Ascending aorta (tissue), 2 donors: ENCODE results near the gene VRK2. TPM values are rescaled to one million over a fixed set of nuclear protein-coding genes. Genes with fewer than 3 reads are reported as not detected.
"Not testable (repeated sequence)": the region's sequence is repeated elsewhere in the genome, so short reads cannot be mapped to it uniquely, and the experiment has no call there.

Experiments used
- DNase-seq, 2 donors: peaks; one replicate each; pipeline ENCODE4 v3.0.0-alpha.2; 2019; ENCODE audit warnings: low spot score in 2 of 2
- H3K27ac ChIP-seq, 2 donors: fragments of 200-600 bp; sonication (generic); one replicate each; pipeline ENCODE4 v1.5.1; 2016 to 2017; ENCODE audit warnings: mild to moderate bottlenecking in 1 of 2
- H3K27me3 ChIP-seq: fragments of 200-600 bp; sonication (generic); one replicate; pipeline ENCODE4 v1.5.1; 2017
- H3K36me3 ChIP-seq, 2 donors: fragments of 200-600 bp; sonication (generic); one replicate each; pipeline ENCODE4 v1.5.1; 2016
- H3K4me1 ChIP-seq, 2 donors: fragments of 200-600 bp; sonication (generic); one replicate each; pipeline ENCODE4 v1.5.1; 2016 to 2017; ENCODE audit warnings: mild to moderate bottlenecking in 1 of 2
- H3K4me3 ChIP-seq, 2 donors: fragments of 200-600 bp; sonication (generic); one replicate each; pipeline ENCODE4 v1.5.1; 2016 to 2017; ENCODE audit warnings: mild to moderate bottlenecking in 1 of 2
- H3K9me3 ChIP-seq, 2 donors: fragments of 200-600 bp; sonication (generic); one replicate each; pipeline ENCODE4 v1.5.1; 2016
- CTCF ChIP-seq, 3 experiments: fragments of 200-600 bp in 2 of 3; fragments of 450-650 bp in 1 of 3; sonication (generic) in 2 of 3; IDR thresholded peaks; one replicate each; pipeline ENCODE4 v1.5.1; 2016 to 2019; ENCODE audit warnings: antibody characterized with exemption in 3 of 3, mild to moderate bottlenecking in 1 of 3, moderate library complexity in 1 of 3
- intact Hi-C: fragments of 100-400 bp; cut with DNase I; formaldehyde crosslinking; loops from one replicate; pipeline ENCODE4 v1.15.1; 2023
- total RNA-seq: library from RNA; depleted of rRNA; stranded (reverse); fragments of >200 nt; gene quantifications from one replicate; pipeline ENCODE4 v1.1.0, GENCODE V29; 2016

The VRK2 gene
- total RNA-seq, 1 donor from 2014 or later, result 15.8 TPM

GRCh38 chr2:58177187-58177586 is 130.6 kb downstream of the VRK2 start:
- H3K9me3 ChIP-seq, H3K27me3 ChIP-seq, intact Hi-C loops, H3K36me3 ChIP-seq, H3K4me1 ChIP-seq, DNase-seq, H3K4me3 ChIP-seq, H3K27ac ChIP-seq: not testable (repeated sequence)

GRCh38 chr2:58180175-58180574 is 133.6 kb downstream of the VRK2 start:
- H3K27ac ChIP-seq, H3K4me1 ChIP-seq, H3K4me3 ChIP-seq, H3K36me3 ChIP-seq, H3K9me3 ChIP-seq, DNase-seq, intact Hi-C loops, H3K27me3 ChIP-seq: not testable (repeated sequence)

- Histone ChIP-seq H3K36me3 (no peaks in the 10 kb centered on the region), H3K4me1 (no peaks in the 10 kb centered on the region), H3K4me3 (no peak overlapping the region), H3K27me3 (no peaks in the 10 kb centered on the region), H3K9me3 (no peaks in the 10 kb centered on the region), H3K27ac (no peak overlapping the region)
- no peak for DNase-seq
- TF ChIP-seq CTCF (IDR thresholded peaks at IDR 0.05), result no peak
- intact Hi-C loops, result no loop called here
Observed at GRCh38 chr2:58180635-58181034, 134.0 kb downstream of the VRK2 start.

- H3K27me3 ChIP-seq, result no peaks in the 10 kb centered on the region
- intact Hi-C loops, result no loop called here
- no peaks in the 10 kb centered on the region for H3K4me1 ChIP-seq
- no peak for TF ChIP-seq CTCF (IDR thresholded peaks at IDR 0.05)
- DNase-seq, result no peak
- no peak overlapping the region for H3K4me3 ChIP-seq
- H3K9me3 ChIP-seq, result no peaks in the 10 kb centered on the region
- no peaks in the 10 kb centered on the region for H3K36me3 ChIP-seq
- H3K27ac ChIP-seq, result no peak overlapping the region
Observed at GRCh38 chr2:58182527-58182926, 135.9 kb downstream of the VRK2 start.

- intact Hi-C loops, result no loop called here
- peaks cover 3 to 8% of the 10 kb centered on the region in 2 donors for H3K36me3 ChIP-seq
- no peaks in the 10 kb centered on the region for H3K4me1 ChIP-seq
- no peak for DNase-seq
- H3K27ac ChIP-seq, result no peak overlapping the region
- H3K27me3 ChIP-seq, result no peaks in the 10 kb centered on the region
- no peak for TF ChIP-seq CTCF (IDR thresholded peaks at IDR 0.05)
- no peaks in the 10 kb centered on the region for H3K9me3 ChIP-seq
- no peak overlapping the region for H3K4me3 ChIP-seq
Observed at GRCh38 chr2:58186501-58186900, 139.9 kb downstream of the VRK2 start.

DNA sequence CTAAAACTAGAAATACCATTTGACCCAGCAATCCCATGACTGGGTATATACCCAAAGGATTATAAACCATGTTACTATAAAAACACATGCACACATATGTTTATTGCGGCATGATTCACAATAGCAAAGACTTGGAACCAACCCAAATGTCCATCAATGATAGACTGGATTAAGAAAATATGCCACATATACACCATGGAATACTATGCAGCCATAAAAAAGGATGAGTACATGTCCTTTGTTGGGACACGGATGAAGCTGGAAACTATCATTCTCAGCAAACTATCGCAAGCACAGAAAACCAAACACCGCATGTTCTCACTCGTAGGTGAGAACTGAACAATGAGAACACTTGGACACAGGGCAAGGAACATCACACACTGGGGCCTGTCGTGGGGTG is 140.4 kb downstream of the VRK2 start:
- H3K4me1 ChIP-seq, H3K27me3 ChIP-seq, H3K9me3 ChIP-seq, DNase-seq, H3K4me3 ChIP-seq, H3K27ac ChIP-seq, H3K36me3 ChIP-seq, intact Hi-C loops: not testable (repeated sequence)

- peaks cover 0 to 7% of the 10 kb centered on the region in 2 donors for H3K36me3 ChIP-seq
- no peaks in the 10 kb centered on the region for H3K4me1 ChIP-seq
- DNase-seq, result no peak
- intact Hi-C loops, result no loop called here
- H3K27me3 ChIP-seq, result no peaks in the 10 kb centered on the region
- no peak overlapping the region for H3K27ac ChIP-seq
- H3K9me3 ChIP-seq, result no peaks in the 10 kb centered on the region
- no peak overlapping the region for H3K4me3 ChIP-seq
- no peak for TF ChIP-seq CTCF (IDR thresholded peaks at IDR 0.05)
Observed at GRCh38 chr2:58194458-58194857, 147.9 kb downstream of the VRK2 start.
